ENCODE measurements around the gene SF3B3. TPM values are rescaled to one million over a fixed set of nuclear protein-coding genes. Genes with fewer than 3 reads are reported as not detected.
"Not testable (repeated sequence)": the region's sequence is repeated elsewhere in the genome, so short reads cannot be mapped to it uniquely, and the experiment has no call there.

SF3B3 gene
- total RNA-seq, 1 donor from 2014 or later = 379 TPM

- Mint-ChIP-seq H3K9me3 (ENCODE audit: low read depth) (no peaks in the 10 kb centered on the region), H3K27me3 (no peaks in the 10 kb centered on the region), H3K4me1 (ENCODE audit: low read depth) (no peaks in the 10 kb centered on the region), H3K36me3 (ENCODE audit: insufficient read depth) (no peaks in the 10 kb centered on the region), H3K4me3 (ENCODE audit: low read depth) (no peak overlapping the region), H3K27ac (no peak overlapping the region)
- peak; percentile 35 for TF ChIP-seq CTCF (IDR thresholded peaks at IDR 0.05; ENCODE audit: unreplicated experiment)
- no peak for DNase-seq (ENCODE audit: low spot score, unreplicated experiment)
Measured at GRCh38 chr16:70582280-70582978, 58.8 kb downstream of the SF3B3 start.

GRCh38 chr16:70586731-70587130, 63.1 kb downstream of the SF3B3 start:
- no peak for DNase-seq (ENCODE audit: low spot score, unreplicated experiment)
- TF ChIP-seq CTCF (IDR thresholded peaks at IDR 0.05; ENCODE audit: unreplicated experiment) = no peak
- Mint-ChIP-seq H3K27me3 (no peaks in the 10 kb centered on the region), H3K4me3 (ENCODE audit: low read depth) (no peak overlapping the region), H3K4me1 (ENCODE audit: low read depth) (no peaks in the 10 kb centered on the region), H3K36me3 (ENCODE audit: insufficient read depth) (no peaks in the 10 kb centered on the region), H3K9me3 (ENCODE audit: low read depth) (no peaks in the 10 kb centered on the region), H3K27ac (no peak overlapping the region)

GRCh38 chr16:70588565-70588964, 64.9 kb downstream of the SF3B3 start:
- Mint-ChIP-seq H3K27ac (no peak overlapping the region), H3K4me1 (ENCODE audit: low read depth) (no peaks in the 10 kb centered on the region), H3K36me3 (ENCODE audit: insufficient read depth) (no peaks in the 10 kb centered on the region), H3K27me3 (no peaks in the 10 kb centered on the region), H3K4me3 (ENCODE audit: low read depth) (no peak overlapping the region), H3K9me3 (ENCODE audit: low read depth) (no peaks in the 10 kb centered on the region)
- DNase-seq (ENCODE audit: low spot score, unreplicated experiment) = no peak
- TF ChIP-seq CTCF (IDR thresholded peaks at IDR 0.05; ENCODE audit: unreplicated experiment) = no peak

GRCh38 chr16:70589416-70589815, 65.8 kb downstream of the SF3B3 start:
- not testable (repeated sequence) for H3K4me3 Mint-ChIP-seq (ENCODE audit: low read depth); H3K4me1 Mint-ChIP-seq (ENCODE audit: low read depth); H3K9me3 Mint-ChIP-seq (ENCODE audit: low read depth); H3K27ac Mint-ChIP-seq; H3K27me3 Mint-ChIP-seq; H3K36me3 Mint-ChIP-seq (ENCODE audit: insufficient read depth); DNase-seq (ENCODE audit: low spot score, unreplicated experiment)

GRCh38 chr16:70589998-70590471, 66.4 kb downstream of the SF3B3 start:
- Mint-ChIP-seq H3K4me1 (ENCODE audit: low read depth) (no peaks in the 10 kb centered on the region), H3K27me3 (no peaks in the 10 kb centered on the region), H3K9me3 (ENCODE audit: low read depth) (no peaks in the 10 kb centered on the region), H3K27ac (no peak overlapping the region), H3K36me3 (ENCODE audit: insufficient read depth) (no peaks in the 10 kb centered on the region), H3K4me3 (ENCODE audit: low read depth) (no peak overlapping the region)
- no peak for TF ChIP-seq CTCF (IDR thresholded peaks at IDR 0.05; ENCODE audit: unreplicated experiment)
- DNase-seq (ENCODE audit: low spot score, unreplicated experiment) = no peak

Measured in progenitor cell of endocrine pancreas (in vitro differentiated cells).